Gastroesophageal sphincter (tissue), 4 donors: ENCODE measurements around the gene PISD. TPM values are rescaled to one million over a fixed set of nuclear protein-coding genes. Genes with fewer than 3 reads are reported as not detected.
A peak's percentile ranks its signal among the peaks of the same experiment; 100 is the strongest.
"Not testable (repeated sequence)": the region's sequence is repeated elsewhere in the genome, so short reads cannot be mapped to it uniquely, and the experiment has no call there.

Experiments
- ATAC-seq: fragments of 150-250 bp; one replicate; pipeline ENCODE4 v1.9.1; 2016; ENCODE audit warnings: mild to moderate bottlenecking, moderate library complexity
- H3K27ac ChIP-seq, 4 donors: fragments of 200-600 bp; sonication (generic) in 3 of 4; 1 replicate in 3 of 4; 2 replicates in 1 of 4; pipeline ENCODE4 v1.5.1; 2016 to 2019
- H3K27me3 ChIP-seq: fragments of 200-600 bp; sonication (generic); one replicate; pipeline ENCODE4 v1.5.1; 2019
- H3K36me3 ChIP-seq, 2 donors: fragments of 200-600 bp; sonication (generic); one replicate each; pipeline ENCODE4 v1.5.1; 2019; ENCODE audit warnings: control low read depth in 1 of 2
- H3K4me1 ChIP-seq, 3 donors: fragments of 200-600 bp; sonication (generic); 1 replicate in 2 of 3; 2 replicates in 1 of 3; pipeline ENCODE4 v1.5.1; 2016 to 2019; ENCODE audit warnings: control low read depth in 2 of 3
- H3K4me3 ChIP-seq, 2 donors: fragments of 200-600 bp; sonication (generic); one replicate each; pipeline ENCODE4 v1.5.1; 2019; ENCODE audit warnings: mild to moderate bottlenecking in 1 of 2, moderate library complexity in 1 of 2
- H3K9me3 ChIP-seq, 3 donors: fragments of 200-600 bp; sonication (generic); one replicate each; pipeline ENCODE4 v1.5.1; 2017 to 2019; ENCODE audit warnings: control low read depth in 2 of 3
- CTCF ChIP-seq, 4 experiments: fragments of 200-600 bp in 2 of 4; fragments of 450-650 bp in 2 of 4; sonication (generic) in 1 of 4; IDR thresholded peaks; one replicate each; pipeline ENCODE4 v1.5.1; 2017 to 2019; ENCODE audit warnings: antibody characterized with exemption in 4 of 4, mild to moderate bottlenecking in 2 of 4, moderate library complexity in 2 of 4
- EP300 ChIP-seq: sonication (generic); formaldehyde crosslinking; IDR thresholded peaks from one replicate; pipeline ENCODE4 v1.6.1; 2017; ENCODE audit warnings: antibody characterized with exemption, mild to moderate bottlenecking
- POLR2A ChIP-seq, 2 donors: fragments of 450-650 bp; IDR thresholded peaks; one replicate each; pipeline ENCODE4 v1.6.1; 2017; ENCODE audit warnings: antibody characterized with exemption in 2 of 2, mild to moderate bottlenecking in 2 of 2, moderate library complexity in 1 of 2
- POLR2AphosphoS5 ChIP-seq: sonication (generic); formaldehyde crosslinking; IDR thresholded peaks from one replicate; pipeline ENCODE4 v1.6.1; 2017; ENCODE audit warnings: antibody characterized with exemption
- WGBS, 2 donors: methylation state at CpG; one replicate each; pipeline ENCODE4 v1.1.5; 2018; ENCODE audit warnings: low coverage in 1 of 2; 5-methylcytosine and 5-hydroxymethylcytosine counted together
- total RNA-seq, 4 donors: library from RNA; depleted of rRNA; stranded (reverse); fragments of >200 nt; gene quantifications; one replicate each; pipeline ENCODE4 v1.1.0, GENCODE V29; 2016

Gene PISD
- 10 to 100 TPM; 10.1 to 32.7 (median 19.2) TPM for total RNA-seq

- no peaks in the 10 kb centered on the region for H3K9me3 ChIP-seq
- ATAC-seq = peak; percentile 99
- peaks cover 0 to 26% (median 10%) of the 10 kb centered on the region in 3 donors for H3K4me1 ChIP-seq
- TF ChIP-seq POLR2AphosphoS5 = peak; percentile 73
- TF ChIP-seq EP300 = no peak
- TF ChIP-seq CTCF (IDR thresholded peaks at IDR 0.05) = peak in 1 of 4 experiments; percentile 12
- TF ChIP-seq POLR2A (IDR thresholded peaks at IDR 0.05) = peak; percentile 9 to 59
- H3K27ac ChIP-seq = peak within 1 kb of the TSS; percentile 24 to 80 (median 68)
- no peaks in the 10 kb centered on the region for H3K27me3 ChIP-seq
- H3K4me3 ChIP-seq = peak within 1 kb of the TSS; percentile 61 to 87
- H3K36me3 ChIP-seq = no peaks in the 10 kb centered on the region
- WGBS, 2 donors = 3% methylated on average over 19 of the region's 52 CpGs; no CpG with 5 or more reads in 1 of the 2 donors
These were observed at the start of gene PISD for GRCh38 chr22:31661851-31662667. TSS of gene PISD (minus strand) at chr22:31662215. CDS start at chr22:31662208, 7 bp downstream.

- not testable (repeated sequence) for H3K4me1 ChIP-seq, H3K27ac ChIP-seq, ATAC-seq, H3K4me3 ChIP-seq, H3K9me3 ChIP-seq, H3K27me3 ChIP-seq
- WGBS, 2 donors = 90 to 96% methylated on average over 7 to 8 of the region's 12 CpGs
- H3K36me3 ChIP-seq = peaks cover 0 to 92% of the 10 kb centered on the region in 2 donors
These were observed 49.2 kb upstream of the PISD start for GRCh38 chr22:31711226-31711625.

- ATAC-seq = no peak
- H3K36me3 ChIP-seq = peaks cover 0 to 91% of the 10 kb centered on the region in 2 donors
- H3K4me3 ChIP-seq = no peak overlapping the region
- no peaks in the 10 kb centered on the region for H3K9me3 ChIP-seq
- H3K4me1 ChIP-seq = no peaks in the 10 kb centered on the region
- no peaks in the 10 kb centered on the region for H3K27me3 ChIP-seq
- H3K27ac ChIP-seq = no peak overlapping the region
- 92% methylated on average over 7 of the region's 8 CpGs; no CpG with 5 or more reads in 1 of the 2 donors for WGBS, 2 donors
- TF ChIP-seq POLR2AphosphoS5 (no peak), EP300 (no peak), CTCF (IDR thresholded peaks at IDR 0.05) (no peak), POLR2A (IDR thresholded peaks at IDR 0.05) (no peak)
These were observed 45.5 kb upstream of the PISD start for GRCh38 chr22:31707519-31707918.

GRCh38 chr22:31695423-31695822, 33.4 kb upstream of the PISD start:
- no peak for TF ChIP-seq EP300
- TF ChIP-seq CTCF (IDR thresholded peaks at IDR 0.05) = no peak
- TF ChIP-seq POLR2AphosphoS5 = no peak
- no peak for TF ChIP-seq POLR2A (IDR thresholded peaks at IDR 0.05)
- Histone ChIP-seq H3K36me3 (peaks cover 0 to 94% of the 10 kb centered on the region in 2 donors), H3K4me3 (no peak overlapping the region), H3K4me1 (no peaks in the 10 kb centered on the region), H3K27me3 (no peaks in the 10 kb centered on the region), H3K27ac (no peak overlapping the region), H3K9me3 (no peaks in the 10 kb centered on the region)
- WGBS, 2 donors = 83% methylated on average over 2 of the region's 4 CpGs; no CpG with 5 or more reads in 1 of the 2 donors
- ATAC-seq = no peak

GRCh38 chr22:31694046-31694445, 32.0 kb upstream of the PISD start:
- H3K27ac ChIP-seq, ATAC-seq, H3K27me3 ChIP-seq, H3K4me3 ChIP-seq, H3K4me1 ChIP-seq, H3K9me3 ChIP-seq: not testable (repeated sequence)
- H3K36me3 ChIP-seq = peaks cover 0 to 97% of the 10 kb centered on the region in 2 donors
- 100% methylated on average over 4 to 7 of the region's 11 CpGs for WGBS, 2 donors
